Activated CD4-positive, alpha-beta T cell treated with anti-CD3 and anti-CD28 coated beads for 4 hours (primary cell): Measurements from ENCODE around the gene PLCB3.

Experiments
- DNase-seq, 2 donors: peaks; one replicate each; pipeline ENCODE4 v3.0.0-alpha.2; 2020

Gene PLCB3

GRCh38 chr11:64251016-64251752 is at the start of gene PLCB3:
Gene PLCB3 (plus strand): TSS chr11:64251530. CDS start chr11:64251650, 120 bp downstream.
- peak; percentile 59 to 63 for DNase-seq

DNA sequence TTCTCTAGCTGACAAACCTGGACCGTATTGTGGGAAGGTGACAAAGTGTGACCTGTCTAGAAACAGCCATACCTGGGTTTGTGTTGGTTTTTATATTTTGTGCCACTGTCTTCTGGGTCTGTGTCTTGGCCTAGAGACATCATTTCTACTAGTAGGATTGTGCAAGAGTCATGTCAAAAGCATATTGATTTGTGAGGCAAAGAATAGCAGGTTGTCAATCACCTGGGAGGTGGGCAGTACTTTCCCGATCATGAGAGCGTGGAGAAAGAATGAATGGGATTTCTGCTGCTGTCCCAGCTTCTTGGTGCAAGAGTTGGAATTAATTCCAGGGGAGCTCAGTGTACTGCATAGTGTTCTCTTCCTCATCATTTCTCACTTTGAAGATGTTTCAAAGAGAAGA is 49.8 kb upstream of the PLCB3 start:
- no peak for DNase-seq

- no peak for DNase-seq
These were observed 48.3 kb upstream of the PLCB3 start for GRCh38 chr11:64202992-64203391.

GRCh38 chr11:64203421-64204079 is 47.8 kb upstream of the PLCB3 start:
- DNase-seq, result no peak

GRCh38 chr11:64204080-64204440 is 47.3 kb upstream of the PLCB3 start:
- no peak for DNase-seq

DNA sequence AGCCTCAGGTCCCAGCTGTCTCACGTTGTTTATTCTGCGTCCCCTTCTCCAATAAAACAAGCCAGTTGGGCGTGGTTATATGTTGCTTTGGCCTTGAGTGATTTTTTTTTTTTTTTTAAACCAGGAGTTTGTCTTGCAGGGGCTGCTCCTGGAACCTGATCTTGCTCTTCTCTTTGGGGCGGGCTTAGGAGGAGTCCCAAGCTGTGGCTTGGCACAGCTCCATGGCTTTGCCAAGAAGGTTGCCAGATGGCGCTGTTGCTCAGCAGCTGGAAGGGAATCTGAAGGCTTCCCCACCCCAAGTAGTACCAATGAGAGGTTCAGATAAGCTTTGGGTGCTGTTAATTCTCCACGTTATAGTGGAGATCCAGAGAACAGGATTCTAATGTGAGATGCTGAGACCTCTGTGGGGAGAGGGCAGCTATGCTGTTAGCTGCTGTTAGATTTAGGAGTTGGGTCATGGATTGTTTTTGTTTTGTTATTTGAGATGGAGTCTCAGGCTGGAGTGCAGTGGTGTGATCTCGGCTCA is 46.8 kb upstream of the PLCB3 start:
- DNase-seq, result peak; percentile 82 to 85

- peak; percentile 69 to 77 for DNase-seq
These were observed 44.7 kb upstream of the PLCB3 start, which contains the start of gene FERMT3 for GRCh38 chr11:64206457-64207255. Gene FERMT3 (plus strand): TSS chr11:64206721. CDS start chr11:64207365, 644 bp downstream.

- peak; percentile 79 to 84 for DNase-seq
These were observed 43.9 kb upstream of the PLCB3 start for GRCh38 chr11:64207256-64208085.

GRCh38 chr11:64208086-64208795 is 43.1 kb upstream of the PLCB3 start:
- no peak for DNase-seq

GRCh38 chr11:64208796-64209562 is 42.4 kb upstream of the PLCB3 start:
- DNase-seq, result no peak

GRCh38 chr11:64209563-64209843 is 41.8 kb upstream of the PLCB3 start:
- no peak for DNase-seq

DNA sequence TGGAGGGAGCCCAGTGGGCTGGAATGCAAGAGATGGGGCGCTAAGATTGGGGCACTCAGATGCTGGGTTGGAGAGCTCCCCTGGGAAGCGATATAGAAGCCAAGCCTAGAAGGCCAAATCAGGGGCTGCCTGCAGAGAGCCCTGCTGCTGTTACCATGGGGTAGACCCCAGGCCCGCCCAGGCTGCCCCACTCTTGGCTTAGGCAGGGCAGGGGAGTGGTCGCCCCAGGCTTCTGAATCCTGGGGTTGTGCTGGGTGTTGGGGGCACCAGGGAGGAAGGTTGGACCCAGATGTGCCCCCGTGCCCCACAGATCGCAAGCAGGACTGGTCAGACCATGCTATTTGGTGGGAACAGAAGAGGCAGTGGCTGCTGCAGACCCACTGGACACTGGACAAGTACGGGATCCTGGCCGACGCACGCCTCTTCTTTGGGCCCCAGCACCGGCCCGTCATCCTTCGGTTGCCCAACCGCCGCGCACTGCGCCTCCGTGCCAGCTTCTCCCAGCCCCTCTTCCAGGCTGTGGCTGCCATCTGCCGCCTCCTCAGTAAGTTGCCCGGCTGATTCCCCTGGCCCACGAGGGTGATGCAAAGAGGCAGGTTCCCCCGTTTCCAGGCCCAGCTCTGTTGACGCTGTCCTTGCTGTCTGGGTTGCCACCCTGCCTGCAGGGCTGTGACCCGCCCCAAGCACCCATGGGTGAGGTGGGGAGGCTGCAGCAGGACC is 40.9 kb upstream of the PLCB3 start:
- DNase-seq, result no peak

GRCh38 chr11:64211181-64211872 is 40.0 kb upstream of the PLCB3 start:
- DNase-seq, result no peak

DNA sequence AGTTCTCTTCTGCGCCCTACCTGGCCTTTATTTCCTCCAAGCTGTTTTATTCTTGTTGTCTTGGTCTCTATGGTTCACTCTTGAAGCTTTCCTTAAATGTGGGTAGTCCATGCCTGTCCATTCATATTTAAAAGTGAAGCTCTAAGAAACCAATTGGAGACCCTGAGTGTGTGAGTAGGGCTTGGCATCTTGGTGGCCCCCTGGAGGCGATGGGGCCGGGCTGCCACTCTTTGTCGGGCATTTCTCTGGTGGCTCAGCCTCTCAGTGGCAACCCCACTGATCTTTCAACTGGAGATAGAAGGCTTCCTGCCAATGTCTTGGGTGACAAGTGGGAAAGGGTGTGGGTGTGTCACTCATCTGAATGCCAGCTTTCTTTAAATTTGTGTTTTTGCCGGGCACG is 34.5 kb upstream of the PLCB3 start:
- no peak for DNase-seq

DNA sequence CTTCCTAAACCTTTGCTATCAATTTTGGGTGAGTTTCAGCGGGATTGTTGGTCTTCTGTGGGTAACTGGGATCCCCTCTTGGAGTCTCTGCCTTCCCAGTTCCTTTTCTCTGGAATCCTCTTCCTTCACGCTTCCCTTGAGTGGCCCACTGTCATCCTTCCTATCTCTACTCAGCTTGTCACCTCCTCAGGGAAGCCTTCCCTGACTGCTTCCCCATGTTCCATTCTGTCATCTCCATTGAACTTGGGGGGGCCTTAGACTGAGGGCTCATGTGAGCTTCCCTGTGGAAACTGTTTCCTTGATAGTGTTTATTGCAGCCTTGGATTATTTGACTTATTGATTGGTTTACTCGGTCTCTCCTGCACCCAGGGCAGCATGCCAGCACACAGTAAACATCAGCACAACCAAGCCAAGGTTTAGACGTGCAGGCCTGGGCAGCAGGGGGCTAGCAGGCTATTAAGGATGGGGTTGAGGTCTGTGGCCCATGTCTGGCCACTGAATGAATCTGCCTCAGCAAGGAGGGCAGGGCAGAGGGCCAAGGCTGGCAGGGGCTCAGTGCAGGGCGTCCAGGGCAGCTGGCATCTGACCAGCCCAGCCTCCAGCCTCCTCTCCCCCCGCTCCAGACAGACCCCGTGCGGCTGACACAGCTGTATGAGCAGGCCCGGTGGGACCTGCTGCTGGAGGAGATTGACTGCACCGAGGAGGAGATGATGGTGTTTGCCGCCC is 32.5 kb upstream of the PLCB3 start:
- no peak for DNase-seq

DNA sequence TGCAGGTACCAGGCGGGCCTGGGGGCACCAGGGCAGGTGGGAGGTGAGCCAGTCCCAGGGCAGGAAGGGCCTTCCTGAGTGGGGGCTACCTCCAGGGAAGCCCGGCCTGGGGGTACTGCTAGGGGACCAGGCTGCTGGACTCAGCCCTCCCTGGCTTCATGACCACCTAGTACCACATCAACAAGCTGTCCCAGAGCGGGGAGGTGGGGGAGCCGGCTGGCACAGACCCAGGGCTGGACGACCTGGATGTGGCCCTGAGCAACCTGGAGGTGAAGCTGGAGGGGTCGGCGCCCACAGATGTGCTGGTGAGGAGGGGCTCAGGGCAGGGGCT is 32.0 kb upstream of the PLCB3 start:
- DNase-seq, result no peak

DNA sequence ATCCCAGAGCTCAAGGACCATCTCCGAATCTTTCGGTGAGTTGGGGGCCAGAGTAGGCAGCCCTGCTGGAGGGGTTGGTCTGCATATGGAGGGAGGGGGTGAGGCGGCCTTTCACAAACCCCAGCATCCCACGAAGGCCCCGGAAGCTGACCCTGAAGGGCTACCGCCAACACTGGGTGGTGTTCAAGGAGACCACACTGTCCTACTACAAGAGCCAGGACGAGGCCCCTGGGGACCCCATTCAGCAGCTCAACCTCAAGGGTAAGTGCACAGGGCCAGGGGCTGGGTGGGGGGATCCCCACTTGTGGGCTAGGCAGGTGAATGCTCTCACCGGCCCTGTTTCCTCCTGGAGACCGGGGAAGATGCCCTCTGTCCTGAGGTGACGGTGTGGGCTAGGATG is 31.6 kb upstream of the PLCB3 start:
- DNase-seq, result no peak

DNA sequence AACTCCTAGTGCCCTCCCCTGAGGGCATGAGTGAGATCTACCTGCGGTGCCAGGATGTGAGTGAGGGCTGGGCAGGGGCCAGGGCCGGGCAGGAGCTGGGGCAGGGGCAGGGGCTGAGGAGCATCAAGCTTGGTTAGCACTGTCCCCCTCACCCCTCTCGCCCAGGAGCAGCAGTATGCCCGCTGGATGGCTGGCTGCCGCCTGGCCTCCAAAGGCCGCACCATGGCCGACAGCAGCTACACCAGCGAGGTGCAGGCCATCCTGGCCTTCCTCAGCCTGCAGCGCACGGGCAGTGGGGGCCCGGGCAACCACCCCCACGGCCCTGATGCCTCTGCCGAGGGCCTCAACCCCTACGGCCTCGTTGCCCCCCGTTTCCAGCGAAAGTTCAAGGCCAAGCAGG is 31.1 kb upstream of the PLCB3 start:
- DNase-seq, result no peak

DNA sequence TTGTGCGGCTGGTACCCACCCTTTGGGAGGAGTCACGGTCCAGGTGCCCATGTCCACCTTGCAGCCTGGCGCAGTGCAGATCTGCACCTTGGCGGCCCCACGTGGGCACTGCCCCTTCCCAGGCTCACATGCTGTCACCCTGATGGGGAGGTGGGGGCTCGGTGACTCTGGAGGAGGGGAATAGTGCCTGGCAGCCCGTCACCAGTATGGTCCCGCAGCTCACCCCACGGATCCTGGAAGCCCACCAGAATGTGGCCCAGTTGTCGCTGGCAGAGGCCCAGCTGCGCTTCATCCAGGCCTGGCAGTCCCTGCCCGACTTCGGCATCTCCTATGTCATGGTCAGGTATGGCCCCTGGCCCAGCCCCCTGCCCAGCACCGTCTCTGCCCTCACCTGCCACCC is 30.5 kb upstream of the PLCB3 start:
- no peak for DNase-seq

DNA sequence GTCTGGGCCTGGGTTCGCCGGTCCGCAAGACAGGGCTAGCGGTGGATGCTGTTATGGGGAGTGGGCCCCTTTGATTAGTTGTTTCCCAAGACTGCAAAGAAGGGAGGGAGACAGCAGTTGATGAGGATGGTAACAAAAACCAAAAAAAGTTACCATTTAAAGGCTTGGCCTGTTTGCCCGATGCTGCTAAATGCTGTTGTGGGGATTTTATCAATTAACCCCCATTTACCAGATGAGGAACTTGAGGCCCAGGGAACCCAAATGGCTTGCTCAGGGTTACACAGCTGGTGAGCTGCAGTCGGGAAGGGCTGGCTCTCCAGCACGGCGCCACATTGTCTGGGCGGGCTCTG is 28.7 kb upstream of the PLCB3 start:
- DNase-seq, result no peak
